ENCODE measurements around the gene ECHDC3. TPM values are rescaled to one million over a fixed set of nuclear protein-coding genes. Genes with fewer than 3 reads are reported as not detected.
A peak's percentile ranks its signal among the peaks of the same experiment; 100 is the strongest.

ECHDC3 gene
- total and polyA plus RNA-seq, 2 of the 13 experiments (the other 11 are each of a cell fraction or from before 2014, with no cell fraction given) = not detected

- Histone ChIP-seq H3K4me1 (ENCODE audit: insufficient read depth, low read length) (peaks cover 56% of the 10 kb centered on the region), H4K20me1 (ENCODE audit: insufficient read depth, low read length) (no peaks in the 10 kb centered on the region), H3K9ac (ENCODE audit: insufficient read depth, low read depth, low read length) (no peak overlapping the region), H3K36me3 (replicated peaks in 1 of 2; ENCODE audit: control insufficient read depth in 1 of 2, insufficient read depth in 2 of 2, low read length in 2 of 2) (no peaks in the 10 kb centered on the region), H3K27me3 (ENCODE audit: control insufficient read depth in 1 of 2, insufficient read depth in 2 of 2, low read length in 2 of 2) (peaks cover 0 to 6% of the 10 kb centered on the region in 2 experiments; a peak in 1 of 5 replicates), H3K27ac (ENCODE audit: extremely low read length, insufficient read depth, low read length) (no peak overlapping the region), H3K9me3 (ENCODE audit: low read length) (no peaks in the 10 kb centered on the region), H3K4me3 (replicated peaks in 1 of 3; ENCODE audit: insufficient read depth in 1 of 3, low read depth in 2 of 3, low read length in 3 of 3) (peak overlapping the region in 1 of 3 experiments; percentile 72; a peak in 2 of 6 replicates), H3K4me2 (ENCODE audit: low read depth, low read length) (peak overlapping the region; percentile 94), H2AFZ (ENCODE audit: low read length) (no peak overlapping the region), H3K79me2 (ENCODE audit: insufficient read depth, low read length) (no peaks in the 10 kb centered on the region)
- FAIRE-seq = peak; percentile 40
- CTCF ChIA-PET (ENCODE audit: low intra/inter-chr PET ratio, low total read pairs) = interaction anchor here (0.8 to 2.6 kb wide), 2 partner anchors 25 to 192 kb away, joined by 3 to 17 read pairs; no protein-coding TSS in a partner anchor
- ATAC-seq = peak; percentile 66
- peak; percentile 62 for DNase-seq (ENCODE audit: low spot score)
- BruUV-seq (replicated peaks) = no TSS peak
- intact Hi-C loops (cut with micrococcal nuclease; ENCODE audit: unreplicated experiment) (no loop called here), in situ Hi-C loops (cut with HindIII; ENCODE audit: extremely low pct_ligation_motif_present, low pct_unique_long_range_greater_than_20kb) (loop anchor here (5.0 kb wide), 1 partner anchor 193 kb away; no protein-coding TSS in a partner anchor)
- POLR2A ChIA-PET = interaction anchor here (0.6 to 3.3 kb wide), 13 partner anchors 11 to 248 kb away, joined by 3 to 25 read pairs (median 8); partner anchors contain the start of gene UPF2
- WGBS (ENCODE audit: low lambda C conversion rate) = 26% methylated on average over 5 of the region's 5 CpGs
- TF ChIP-seq ZNF616 (CRISPR knock-in tag; IDR thresholded peaks at IDR 0.05; ENCODE audit: low read depth) = no peak
- no peak for TF ChIP-seq CCAR2 (optimal IDR thresholded peaks at IDR 0.05; ENCODE audit: low read depth, low read length)
- TF ChIP-seq, protein P1, sequence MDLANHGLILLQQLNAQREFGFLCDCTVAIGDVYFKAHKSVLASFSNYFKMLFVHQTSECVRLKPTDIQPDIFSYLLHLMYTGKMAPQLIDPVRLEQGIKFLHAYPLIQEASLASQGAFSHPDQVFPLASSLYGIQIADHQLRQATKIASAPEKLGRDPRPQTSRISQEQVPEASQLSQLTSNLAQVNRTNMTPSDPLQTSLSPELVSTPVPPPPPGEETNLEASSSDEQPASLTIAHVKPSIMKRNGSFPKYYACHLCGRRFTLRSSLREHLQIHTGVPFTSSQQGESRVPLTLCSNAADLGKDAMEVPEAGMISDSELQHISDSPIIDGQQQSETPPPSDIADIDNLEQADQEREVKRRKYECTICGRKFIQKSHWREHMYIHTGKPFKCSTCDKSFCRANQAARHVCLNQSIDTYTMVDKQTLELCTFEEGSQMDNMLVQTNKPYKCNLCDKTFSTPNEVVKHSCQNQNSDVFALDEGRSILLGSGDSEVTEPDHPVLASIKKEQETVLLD (CRISPR knock-in tag; IDR thresholded peaks at IDR 0.05; ENCODE audit: low read depth) = no peak
- peak; percentile 73; the same call in 1 of the 2 replicates for TF ChIP-seq ZNF652 (CRISPR knock-in tag; IDR thresholded peaks at IDR 0.05; ENCODE audit: borderline replicate concordance, low read depth)
- TF ChIP-seq ZNF556 (CRISPR knock-in tag; IDR thresholded peaks at IDR 0.05; ENCODE audit: borderline replicate concordance) = no peak
- TF ChIP-seq, protein P2, sequence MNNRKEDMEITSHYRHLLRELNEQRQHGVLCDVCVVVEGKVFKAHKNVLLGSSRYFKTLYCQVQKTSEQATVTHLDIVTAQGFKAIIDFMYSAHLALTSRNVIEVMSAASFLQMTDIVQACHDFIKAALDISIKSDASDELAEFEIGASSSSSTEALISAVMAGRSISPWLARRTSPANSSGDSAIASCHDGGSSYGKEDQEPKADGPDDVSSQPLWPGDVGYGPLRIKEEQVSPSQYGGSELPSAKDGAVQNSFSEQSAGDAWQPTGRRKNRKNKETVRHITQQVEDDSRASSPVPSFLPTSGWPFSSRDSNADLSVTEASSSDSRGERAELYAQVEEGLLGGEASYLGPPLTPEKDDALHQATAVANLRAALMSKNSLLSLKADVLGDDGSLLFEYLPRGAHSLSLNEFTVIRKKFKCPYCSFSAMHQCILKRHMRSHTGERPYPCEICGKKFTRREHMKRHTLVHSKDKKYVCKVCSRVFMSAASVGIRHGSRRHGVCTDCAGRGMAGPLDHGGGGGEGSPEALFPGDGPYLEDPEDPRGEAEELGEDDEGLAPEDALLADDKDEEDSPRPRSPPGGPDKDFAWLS (CRISPR knock-in tag; IDR thresholded peaks at IDR 0.05; ENCODE audit: borderline replicate concordance) = no peak
- TF ChIP-seq, protein P3, sequence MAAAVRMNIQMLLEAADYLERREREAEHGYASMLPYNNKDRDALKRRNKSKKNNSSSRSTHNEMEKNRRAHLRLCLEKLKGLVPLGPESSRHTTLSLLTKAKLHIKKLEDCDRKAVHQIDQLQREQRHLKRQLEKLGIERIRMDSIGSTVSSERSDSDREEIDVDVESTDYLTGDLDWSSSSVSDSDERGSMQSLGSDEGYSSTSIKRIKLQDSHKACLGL (CRISPR knock-in tag; IDR thresholded peaks at IDR 0.05) = no peak
- TF ChIP-seq, protein P4, sequence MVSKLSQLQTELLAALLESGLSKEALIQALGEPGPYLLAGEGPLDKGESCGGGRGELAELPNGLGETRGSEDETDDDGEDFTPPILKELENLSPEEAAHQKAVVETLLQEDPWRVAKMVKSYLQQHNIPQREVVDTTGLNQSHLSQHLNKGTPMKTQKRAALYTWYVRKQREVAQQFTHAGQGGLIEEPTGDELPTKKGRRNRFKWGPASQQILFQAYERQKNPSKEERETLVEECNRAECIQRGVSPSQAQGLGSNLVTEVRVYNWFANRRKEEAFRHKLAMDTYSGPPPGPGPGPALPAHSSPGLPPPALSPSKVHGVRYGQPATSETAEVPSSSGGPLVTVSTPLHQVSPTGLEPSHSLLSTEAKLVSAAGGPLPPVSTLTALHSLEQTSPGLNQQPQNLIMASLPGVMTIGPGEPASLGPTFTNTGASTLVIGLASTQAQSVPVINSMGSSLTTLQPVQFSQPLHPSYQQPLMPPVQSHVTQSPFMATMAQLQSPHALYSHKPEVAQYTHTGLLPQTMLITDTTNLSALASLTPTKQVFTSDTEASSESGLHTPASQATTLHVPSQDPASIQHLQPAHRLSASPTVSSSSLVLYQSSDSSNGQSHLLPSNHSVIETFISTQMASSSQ (IDR thresholded peaks at IDR 0.05; ENCODE audit: low read depth) = peak; percentile 78
- TF ChIP-seq, protein P4 (CRISPR knock-in tag; IDR thresholded peaks at IDR 0.05; ENCODE audit: borderline replicate concordance) = no peak; the same call in 1 of the 2 replicates
- TF ChIP-seq, protein P5, sequence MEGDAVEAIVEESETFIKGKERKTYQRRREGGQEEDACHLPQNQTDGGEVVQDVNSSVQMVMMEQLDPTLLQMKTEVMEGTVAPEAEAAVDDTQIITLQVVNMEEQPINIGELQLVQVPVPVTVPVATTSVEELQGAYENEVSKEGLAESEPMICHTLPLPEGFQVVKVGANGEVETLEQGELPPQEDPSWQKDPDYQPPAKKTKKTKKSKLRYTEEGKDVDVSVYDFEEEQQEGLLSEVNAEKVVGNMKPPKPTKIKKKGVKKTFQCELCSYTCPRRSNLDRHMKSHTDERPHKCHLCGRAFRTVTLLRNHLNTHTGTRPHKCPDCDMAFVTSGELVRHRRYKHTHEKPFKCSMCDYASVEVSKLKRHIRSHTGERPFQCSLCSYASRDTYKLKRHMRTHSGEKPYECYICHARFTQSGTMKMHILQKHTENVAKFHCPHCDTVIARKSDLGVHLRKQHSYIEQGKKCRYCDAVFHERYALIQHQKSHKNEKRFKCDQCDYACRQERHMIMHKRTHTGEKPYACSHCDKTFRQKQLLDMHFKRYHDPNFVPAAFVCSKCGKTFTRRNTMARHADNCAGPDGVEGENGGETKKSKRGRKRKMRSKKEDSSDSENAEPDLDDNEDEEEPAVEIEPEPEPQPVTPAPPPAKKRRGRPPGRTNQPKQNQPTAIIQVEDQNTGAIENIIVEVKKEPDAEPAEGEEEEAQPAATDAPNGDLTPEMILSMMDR (CRISPR knock-in tag; IDR thresholded peaks at IDR 0.05) = no peak
- no peak for TF ChIP-seq ZNF780A (CRISPR knock-in tag; IDR thresholded peaks at IDR 0.05)
- TF ChIP-seq NR2F6 (IDR thresholded peaks at IDR 0.05) = no peak
- no peak for TF ChIP-seq NR2F6 (CRISPR knock-in tag; IDR thresholded peaks at IDR 0.05)
- TF ChIP-seq ZNF263 (CRISPR knock-in tag; IDR thresholded peaks at IDR 0.05) = no peak
- 0 out of 2 replicates have a peak, but pooled peaks have one; percentile 23 for TF ChIP-seq ZNF615 (CRISPR knock-in tag; IDR thresholded peaks at IDR 0.05; ENCODE audit: borderline replicate concordance)
These were observed 52.4 kb downstream of the ECHDC3 start for GRCh38 chr10:11794566-11794965.

Measured in HepG2 (cell line).